ENCODE results near the gene POLR3K.
"Not testable (repeated sequence)": the region's sequence is repeated elsewhere in the genome, so short reads cannot be mapped to it uniquely, and the experiment has no call there.

Gene POLR3K

GRCh38 chr16:63998-64913 is 10.8 kb upstream of the POLR3K start:
- DNase-seq: no peak

- DNase-seq: no peak
Measured at GRCh38 chr16:63466-63865, 10.1 kb upstream of the POLR3K start.

GRCh38 chr16:62968-63391 is 9.6 kb upstream of the POLR3K start:
- DNase-seq: no peak

- no peak for DNase-seq
Measured at GRCh38 chr16:62283-62967, 9.0 kb upstream of the POLR3K start.

- DNase-seq: no peak
Measured at GRCh38 chr16:61879-62281, 8.5 kb upstream of the POLR3K start.

- no peak for DNase-seq
Measured at GRCh38 chr16:60929-61878, 7.8 kb upstream of the POLR3K start.

GRCh38 chr16:60166-60565 is 6.8 kb upstream of the POLR3K start:
- DNase-seq: no peak

GRCh38 chr16:59440-60059 is 6.1 kb upstream of the POLR3K start:
- DNase-seq: no peak

- no peak for DNase-seq
Measured at GRCh38 chr16:58491-59439, 5.4 kb upstream of the POLR3K start.

- DNase-seq: no peak
Measured at GRCh38 chr16:57711-58110, 4.3 kb upstream of the POLR3K start.

- DNase-seq: no peak
Measured at GRCh38 chr16:56231-56927, 3.0 kb upstream of the POLR3K start.

GRCh38 chr16:55571-56136 is 2.2 kb upstream of the POLR3K start:
- DNase-seq: no peak

- DNase-seq: no peak
Measured at GRCh38 chr16:54237-54581, 801 bp upstream of the POLR3K start.

- DNase-seq: no peak
Measured at GRCh38 chr16:50769-51591, 2.4 kb downstream of the POLR3K start.

- no peak for DNase-seq
Measured at GRCh38 chr16:47234-47633, 6.2 kb downstream of the POLR3K start.

- DNase-seq: not testable (repeated sequence)
Measured at GRCh38 chr16:46510-46909, 6.9 kb downstream of the POLR3K start.

- DNase-seq: no peak
Measured at GRCh38 chr16:45454-45853, 8.0 kb downstream of the POLR3K start.

- DNase-seq: no peak
Measured at GRCh38 chr16:44655-45054, 8.8 kb downstream of the POLR3K start.

GRCh38 chr16:43294-43693 is 10.1 kb downstream of the POLR3K start:
- no peak for DNase-seq

- DNase-seq: no peak
Measured at GRCh38 chr16:42691-43090, 10.7 kb downstream of the POLR3K start.
